Measurements from ENCODE around the gene RPL10A.

RPL10A gene

DNA sequence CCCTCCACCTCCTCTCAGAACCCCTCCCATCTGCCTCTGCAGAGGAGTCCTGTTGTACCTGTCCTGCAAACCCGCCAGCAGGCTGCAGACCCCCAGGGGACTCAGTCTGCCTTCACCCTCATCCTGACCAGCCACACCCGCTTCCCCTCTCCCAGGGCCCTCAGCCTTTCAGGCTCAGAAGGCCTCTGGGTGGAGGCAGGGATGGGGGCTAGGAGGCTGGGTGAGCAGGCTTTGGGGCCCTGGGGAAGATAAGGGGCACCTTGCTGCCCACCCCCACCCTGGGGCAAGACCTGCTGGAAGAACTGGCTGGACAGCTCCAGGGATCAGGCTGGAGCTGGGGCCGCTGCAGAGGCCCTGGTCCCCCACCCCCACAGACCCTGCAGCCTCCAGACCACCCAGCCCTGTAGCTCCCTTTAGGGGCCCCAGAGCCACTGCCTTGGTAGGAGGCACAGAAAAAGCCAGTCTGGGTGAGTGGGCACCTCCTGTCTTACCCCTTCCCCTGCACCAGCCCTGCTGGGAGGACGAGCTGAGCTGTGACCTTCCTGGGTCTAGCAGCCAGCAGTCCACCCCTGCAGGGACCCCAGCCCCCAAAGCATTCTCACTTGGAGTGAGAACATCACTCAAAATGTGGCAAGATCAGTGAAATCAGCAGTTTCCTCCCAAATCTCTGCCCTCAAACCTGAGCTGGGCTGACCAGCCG, 23.5 kb downstream of the RPL10A start:
- no peak for DNase-seq (ENCODE audit: low read depth, low spot score)

GRCh38 chr6:35492258-35492973, 24.2 kb downstream of the RPL10A start:
- DNase-seq (ENCODE audit: low read depth, low spot score), result no peak

DNA sequence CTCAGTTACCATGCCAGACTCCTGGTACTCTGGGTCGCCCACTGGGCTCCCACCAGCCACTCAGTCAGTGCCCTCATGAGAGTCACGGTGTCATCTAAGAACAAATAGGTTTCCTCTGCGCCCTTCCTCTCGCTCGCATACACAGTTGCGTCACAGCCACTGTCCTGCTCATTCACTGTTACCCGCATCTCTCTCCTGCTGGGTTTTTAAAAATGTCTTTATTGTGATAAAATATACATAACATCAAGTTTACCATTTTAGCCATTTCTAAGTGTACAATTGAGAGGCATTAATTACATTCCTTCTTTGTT, 24.7 kb downstream of the RPL10A start:
- DNase-seq (ENCODE audit: low read depth, low spot score), result no peak

DNA sequence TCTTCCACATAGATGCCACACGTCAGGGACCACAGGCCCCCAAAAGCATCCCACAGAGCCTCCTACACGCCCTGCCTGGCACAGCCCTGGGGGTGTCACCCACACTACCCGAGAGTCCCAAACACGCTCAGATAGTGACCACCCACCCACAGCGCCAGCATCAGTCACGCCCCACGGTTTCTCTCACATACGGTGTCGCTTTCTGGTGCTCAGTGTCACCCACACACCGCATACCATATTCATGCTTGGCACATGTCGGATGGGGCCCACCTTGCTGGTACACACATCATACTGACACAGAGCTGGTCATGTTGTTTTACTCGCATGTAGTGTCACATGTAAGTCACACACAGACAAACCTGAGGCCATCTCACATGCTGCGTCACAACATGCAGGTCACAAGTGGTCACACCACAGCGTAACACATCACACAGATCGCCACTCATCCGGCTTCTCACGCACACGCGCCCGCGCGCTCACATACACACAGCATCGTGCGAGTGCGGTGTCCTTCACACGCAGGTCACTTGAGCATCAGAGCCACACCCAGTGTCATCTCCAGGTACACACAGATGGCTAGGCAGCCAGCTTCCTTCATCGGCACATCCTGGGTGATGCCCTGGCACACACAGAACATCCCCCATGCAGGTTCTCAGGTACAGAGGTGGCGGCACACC, 25.2 kb downstream of the RPL10A start:
- no peak for DNase-seq (ENCODE audit: low read depth, low spot score)

- DNase-seq (ENCODE audit: low read depth, low spot score), result no peak
Observed at GRCh38 chr6:35494161-35494563, 26.0 kb downstream of the RPL10A start.

DNA sequence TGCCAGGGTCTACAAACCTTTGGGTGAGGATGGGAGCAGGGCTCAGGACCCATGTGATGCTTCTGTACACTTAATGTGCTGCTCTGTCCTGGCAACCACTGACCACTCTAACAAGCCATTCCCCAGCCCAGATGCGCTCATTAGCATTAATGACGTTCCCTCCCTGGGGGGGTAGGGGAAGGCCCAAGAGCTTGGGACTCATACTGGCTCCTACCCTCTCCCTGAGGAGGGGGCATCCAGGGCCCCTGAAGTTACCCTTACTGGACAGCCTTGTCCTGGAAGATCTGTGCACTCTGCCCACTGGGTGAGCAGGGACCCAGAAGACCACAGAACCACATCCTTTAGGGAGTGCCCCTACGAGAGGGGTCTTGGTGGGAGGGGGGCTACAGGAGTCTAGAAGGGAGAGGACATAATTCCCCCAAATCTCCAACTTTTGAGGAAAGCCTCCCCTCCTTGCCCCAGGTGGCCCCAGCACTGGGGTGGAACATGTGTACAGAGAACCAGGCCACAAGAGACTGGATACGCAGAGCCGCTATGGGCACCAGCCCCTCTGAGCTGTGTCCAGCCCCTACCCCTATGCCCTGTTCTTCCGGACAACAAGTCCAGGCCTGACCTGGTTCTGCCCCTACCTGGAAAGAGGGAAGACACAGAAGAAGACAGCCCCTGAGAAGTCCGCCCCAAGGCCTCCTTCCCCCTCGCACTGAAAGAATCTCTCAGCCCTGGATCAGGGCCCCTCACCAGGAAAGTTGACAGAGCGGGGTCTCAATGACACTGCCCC, 27.2 kb downstream of the RPL10A start:
- no peak for DNase-seq (ENCODE audit: low read depth, low spot score)

DNA sequence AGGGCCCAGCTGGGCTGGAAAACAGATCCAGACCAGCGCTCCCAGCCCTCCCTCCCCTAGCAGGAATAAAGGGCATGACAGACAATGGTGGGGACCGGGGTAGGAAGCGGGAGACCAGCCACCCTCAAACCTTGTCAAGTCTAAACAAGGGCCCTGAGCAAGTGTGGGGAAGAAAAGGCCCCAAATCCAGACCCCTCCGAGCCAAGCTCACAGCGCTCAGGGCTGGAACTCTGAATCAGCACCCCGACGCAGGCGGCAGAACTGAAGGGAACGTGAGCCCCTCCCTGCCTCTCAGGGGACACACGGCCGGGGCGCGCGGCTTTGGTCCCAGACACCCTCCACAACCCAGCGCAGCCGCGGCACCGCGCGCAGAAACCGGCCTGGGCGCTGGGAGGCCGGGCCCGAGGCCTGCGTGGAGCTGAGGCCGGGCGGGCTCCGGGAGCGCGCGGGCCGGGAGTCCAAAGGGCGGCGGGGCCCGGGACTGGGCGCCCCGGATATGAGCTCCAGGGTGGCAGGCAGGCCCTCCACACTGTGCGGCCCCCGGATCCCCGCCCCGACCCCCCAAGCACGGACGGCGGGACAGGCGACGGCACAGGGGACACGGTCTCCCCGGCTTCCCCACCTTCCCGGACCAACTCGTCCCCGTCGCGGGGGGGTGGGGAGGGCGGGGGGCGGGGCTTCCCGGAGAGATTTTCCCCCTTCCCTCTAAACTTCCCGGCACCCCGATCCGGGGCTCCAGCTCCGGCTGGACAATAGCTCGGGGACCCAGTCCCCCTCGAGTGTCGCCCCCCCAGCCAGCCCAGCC, 28.0 kb downstream of the RPL10A start:
- no peak for DNase-seq (ENCODE audit: low read depth, low spot score)

DNA sequence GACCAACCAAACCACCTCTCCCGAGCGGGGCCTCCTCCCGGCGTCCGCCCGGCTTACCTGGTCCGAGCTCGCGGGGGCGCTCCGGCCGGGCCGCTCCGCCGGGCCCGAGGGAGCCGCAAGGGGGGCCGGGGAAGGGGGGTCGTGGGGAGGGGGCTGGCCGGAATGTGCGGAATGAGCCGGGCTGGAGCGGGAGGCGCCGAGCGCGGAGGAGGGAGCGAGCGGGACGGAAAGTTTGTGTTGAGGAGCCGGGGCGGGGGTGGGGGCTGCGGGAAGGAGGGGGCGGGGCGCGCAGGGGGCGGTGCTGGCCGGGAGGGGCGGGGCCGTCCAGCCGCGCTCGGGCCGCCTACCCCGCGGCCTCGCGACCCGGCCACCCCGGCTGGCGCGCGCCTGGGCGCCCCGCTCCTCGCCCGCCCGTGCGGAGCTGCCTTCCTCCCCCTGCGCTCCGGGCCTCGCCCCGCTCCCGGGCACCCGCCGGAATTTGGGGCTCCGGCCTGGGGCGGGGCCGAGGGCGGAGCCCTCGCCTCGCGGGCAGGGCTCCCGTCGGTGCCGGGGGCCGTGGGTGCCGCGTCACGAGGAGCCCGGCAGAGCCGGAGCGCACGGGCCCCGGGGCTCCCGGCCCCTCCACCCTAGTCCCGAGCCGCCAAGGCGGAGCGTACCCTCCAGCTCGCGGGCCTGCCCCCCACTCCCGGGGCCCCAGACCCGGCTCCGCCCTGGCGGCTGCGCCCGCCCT, 28.8 kb downstream of the RPL10A start, which contains the start of gene TEAD3:
TEAD3 (minus strand) TSS at position 239 of the 730 bp plus-strand sequence.
- no peak for DNase-seq (ENCODE audit: low read depth, low spot score)

GRCh38 chr6:35497571-35498421, 29.6 kb downstream of the RPL10A start:
- no peak for DNase-seq (ENCODE audit: low read depth, low spot score)

GRCh38 chr6:35498422-35499067, 30.3 kb downstream of the RPL10A start:
- DNase-seq (ENCODE audit: low read depth, low spot score), result no peak

DNA sequence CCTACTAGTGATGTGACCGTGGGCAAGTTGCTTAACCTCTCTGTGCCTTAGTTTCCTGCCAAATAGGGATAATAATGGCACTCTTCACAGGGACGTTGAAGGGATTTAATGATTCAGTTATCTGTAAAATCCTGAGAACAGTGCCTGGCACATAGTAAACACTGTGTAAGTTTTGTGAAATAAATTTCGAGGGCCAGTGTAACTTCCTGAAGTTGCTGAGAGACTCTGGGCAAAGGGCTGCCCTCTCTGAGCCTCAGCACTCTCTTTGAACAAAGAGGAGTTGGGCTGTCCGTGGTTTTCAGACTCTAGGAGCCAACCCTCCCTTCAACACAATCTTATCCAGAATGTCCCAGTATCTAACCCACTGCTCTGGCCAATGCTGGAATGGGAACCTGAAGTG, 31.2 kb downstream of the RPL10A start:
- DNase-seq (ENCODE audit: low read depth, low spot score), result no peak

GRCh38 chr6:35500782-35501181, 32.6 kb downstream of the RPL10A start:
- DNase-seq (ENCODE audit: low read depth, low spot score), result no peak

DNA sequence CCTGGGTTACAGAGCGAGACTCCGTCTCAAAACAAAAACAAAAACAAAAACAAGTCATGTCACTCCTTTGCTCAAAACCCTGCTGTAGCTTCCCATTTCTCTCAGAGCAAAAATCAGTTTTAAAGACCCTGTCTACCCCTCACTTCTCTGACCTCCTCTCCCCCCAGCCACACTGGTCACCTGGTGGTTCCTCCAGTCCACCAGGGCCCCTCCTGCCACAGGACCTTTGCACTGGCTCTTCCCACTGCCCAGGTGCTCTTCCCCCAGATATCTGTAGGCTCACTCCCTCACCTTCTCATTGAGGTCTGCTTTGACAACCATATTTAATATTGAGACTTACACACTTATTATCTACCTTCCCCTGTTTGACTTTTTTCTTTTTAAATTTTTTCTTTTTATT, 33.6 kb downstream of the RPL10A start:
- no peak for DNase-seq (ENCODE audit: low read depth, low spot score)

DNA sequence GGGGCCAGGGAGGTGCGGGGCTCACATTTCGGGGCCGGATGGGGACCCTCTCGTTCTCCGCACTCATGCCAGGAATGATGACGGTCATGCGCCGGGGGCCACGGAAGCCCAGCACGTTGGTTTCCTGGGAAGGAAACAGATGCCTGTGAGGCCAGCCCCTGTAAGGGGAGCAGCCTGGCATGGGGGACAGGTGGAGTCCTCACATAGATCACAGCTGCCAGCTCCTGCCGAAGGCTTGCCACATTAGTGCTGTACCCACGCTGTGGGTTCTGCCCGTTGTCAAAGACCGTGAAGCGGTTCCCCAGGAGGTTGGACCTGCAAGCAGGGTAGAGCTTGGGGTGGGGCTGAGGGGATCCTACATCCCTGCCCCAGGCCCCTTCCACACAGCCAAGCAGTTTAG, 35.3 kb downstream of the RPL10A start:
- DNase-seq (ENCODE audit: low read depth, low spot score), result no peak

- DNase-seq (ENCODE audit: low read depth, low spot score), result no peak
Observed at GRCh38 chr6:35505999-35506412, 37.8 kb downstream of the RPL10A start.

DNA sequence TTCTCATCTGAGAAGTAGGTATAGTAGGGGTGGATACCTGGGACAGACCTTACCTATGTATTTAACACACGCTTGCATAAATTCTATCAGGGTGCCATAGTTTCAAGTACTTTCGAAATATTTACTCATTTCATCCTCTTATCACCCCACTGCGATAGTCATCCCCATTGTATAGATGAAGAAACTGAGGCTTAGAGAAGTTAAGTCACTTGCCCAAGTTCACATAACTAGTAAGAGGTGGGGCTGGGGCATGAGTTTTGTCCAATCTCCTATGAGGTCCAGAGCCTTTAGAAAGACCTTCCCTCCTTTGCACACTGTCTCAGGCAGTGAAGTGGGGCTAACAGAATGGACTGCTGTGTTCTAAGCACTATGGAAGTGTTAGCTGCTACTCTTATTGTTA, 38.3 kb downstream of the RPL10A start:
- no peak for DNase-seq (ENCODE audit: low read depth, low spot score)

DNA sequence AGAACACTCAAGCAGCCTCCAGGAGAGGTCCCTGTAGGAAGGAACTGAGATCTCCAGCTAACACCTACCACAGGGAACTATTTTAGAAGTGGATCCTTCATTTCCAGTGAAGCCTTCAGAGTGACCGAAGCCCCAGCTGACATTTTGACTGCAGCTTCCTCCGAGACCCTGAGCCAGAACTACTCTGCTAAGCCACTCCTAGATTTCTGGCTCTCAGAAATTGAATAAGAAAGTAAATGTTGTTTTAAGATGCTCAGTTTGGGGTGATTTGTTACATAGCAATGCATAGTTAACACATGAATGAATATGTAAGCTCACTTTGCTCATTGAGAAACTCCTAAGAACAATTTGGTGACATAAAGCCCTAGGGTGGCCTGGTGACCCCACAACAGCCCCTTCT, 39.0 kb downstream of the RPL10A start:
- DNase-seq (ENCODE audit: low read depth, low spot score), result no peak

GRCh38 chr6:35508027-35508426, 39.8 kb downstream of the RPL10A start:
- no peak for DNase-seq (ENCODE audit: low read depth, low spot score)

DNA sequence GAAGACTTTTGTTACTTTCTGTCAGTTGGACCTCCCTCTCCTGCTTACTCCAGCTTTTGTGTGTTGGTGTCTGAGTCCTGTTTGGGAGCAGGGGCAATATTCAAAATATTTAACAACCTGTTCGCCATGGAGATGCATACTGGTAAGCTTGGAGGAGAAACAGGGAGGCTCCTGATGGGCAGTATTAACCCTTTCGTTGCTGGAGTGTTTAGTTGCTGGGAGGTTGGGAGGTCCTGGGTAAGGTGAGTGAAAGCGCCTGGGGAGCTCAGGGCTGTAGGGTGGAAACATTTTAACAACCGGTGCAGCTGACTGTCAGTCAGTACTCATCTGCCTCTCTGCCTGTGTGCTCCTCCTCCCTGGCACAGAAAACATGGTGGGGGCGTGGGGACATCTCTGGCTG, 40.3 kb downstream of the RPL10A start:
- DNase-seq (ENCODE audit: low read depth, low spot score), result no peak
